ENCODE measurements around the gene ALDH2.
"Not testable (repeated sequence)": the region's sequence is repeated elsewhere in the genome, so short reads cannot be mapped to it uniquely, and the experiment has no call there.

Gene ALDH2

DNA sequence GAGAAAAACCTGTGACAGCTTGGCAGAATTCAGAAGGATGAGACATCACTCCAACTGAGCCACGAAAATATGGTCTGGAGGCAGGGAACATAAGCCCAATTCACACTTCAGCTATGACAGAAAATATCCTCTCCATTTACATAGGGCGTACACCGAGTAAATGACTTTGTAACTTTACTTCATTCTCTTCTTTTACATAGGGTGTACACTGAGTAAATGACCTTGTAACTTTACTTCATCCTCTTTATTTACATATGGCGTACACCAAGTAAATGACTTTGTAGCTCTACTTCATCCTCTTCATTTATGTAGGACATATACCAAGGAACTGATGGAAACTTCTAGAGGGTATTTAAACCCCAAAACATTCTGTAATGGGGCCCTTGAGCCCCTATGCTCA, 61.2 kb downstream of the ALDH2 start:
- no peak for DNase-seq

DNA sequence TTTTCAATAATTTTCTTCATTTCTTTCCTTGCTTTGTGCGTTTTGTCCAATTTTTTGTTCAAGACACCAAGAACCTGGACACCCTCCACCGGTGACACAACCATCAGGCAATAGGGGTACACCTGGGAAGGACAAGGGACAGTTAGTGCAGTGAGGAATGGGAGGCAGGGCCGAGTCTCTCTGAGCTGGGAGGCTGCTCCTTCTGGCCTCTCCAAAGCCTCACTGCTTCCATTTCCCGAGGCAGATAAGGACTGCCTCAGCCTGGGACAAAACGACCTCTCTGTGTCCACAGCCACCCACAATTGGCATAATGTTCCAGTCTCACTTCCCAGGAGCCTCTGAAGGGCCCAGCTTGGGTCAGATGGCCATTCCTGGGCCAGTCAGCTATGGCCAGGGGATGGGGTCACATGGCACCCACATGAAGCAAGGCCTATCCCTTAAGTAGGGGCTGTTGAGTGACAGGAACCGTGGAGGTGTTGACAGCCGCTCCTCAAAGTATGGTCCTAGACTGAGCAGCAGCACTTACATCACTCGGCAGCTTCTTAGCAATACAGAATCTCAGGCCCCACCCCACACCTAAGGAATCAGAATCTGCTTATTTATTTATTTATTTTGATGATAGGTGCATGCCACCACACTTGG, 61.7 kb downstream of the ALDH2 start:
- no peak for DNase-seq

DNA sequence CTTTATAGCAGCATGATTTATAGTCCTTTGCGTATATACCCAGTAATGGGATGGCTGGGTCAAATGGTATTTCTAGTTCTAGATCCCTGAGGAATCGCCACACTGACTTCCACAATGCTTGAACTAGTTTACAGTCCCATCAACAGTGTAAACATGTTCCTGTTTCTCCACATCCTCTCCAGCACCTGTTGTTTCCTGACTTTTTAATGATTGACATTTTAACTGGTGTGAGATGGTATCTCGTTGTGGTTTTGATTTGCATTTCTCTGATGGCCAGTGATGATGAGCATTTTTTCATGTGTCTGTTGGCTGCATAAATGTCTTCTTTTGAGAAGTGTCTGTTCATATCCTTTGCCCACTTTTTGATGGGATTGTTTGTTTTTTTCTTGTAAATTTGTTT, 62.9 kb downstream of the ALDH2 start:
- not testable (repeated sequence) for DNase-seq

DNA sequence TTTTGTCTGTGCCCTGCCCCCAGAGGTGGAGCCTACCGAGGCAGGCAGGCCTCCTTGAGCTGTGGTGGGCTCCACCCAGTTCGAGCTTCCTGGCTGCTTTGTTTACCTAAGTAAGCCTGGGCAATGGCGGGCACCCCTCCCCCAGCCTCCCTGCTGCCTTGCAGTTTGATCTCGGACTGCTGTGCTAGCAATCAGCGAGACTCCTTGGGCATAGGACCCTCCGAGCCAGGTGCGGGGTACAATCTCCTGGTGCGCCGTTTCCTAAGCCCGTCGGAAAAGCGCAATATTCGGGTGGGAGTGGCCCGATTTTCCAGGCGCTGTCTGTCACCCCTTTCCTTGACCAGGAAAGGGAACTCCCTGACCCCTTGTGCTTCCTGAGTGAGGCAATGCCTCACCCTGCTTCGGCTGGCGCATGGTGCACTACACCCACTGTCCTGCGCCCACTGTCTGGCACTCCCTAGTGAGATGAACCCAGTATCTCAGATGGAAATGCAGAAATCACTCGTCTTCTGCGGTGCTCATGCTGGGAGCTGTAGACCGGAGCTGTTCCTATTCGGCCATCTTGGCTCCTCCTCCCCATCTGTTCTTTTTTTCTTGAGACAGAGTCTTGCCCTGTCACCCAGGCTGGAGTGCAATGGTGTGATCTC, 68.1 kb downstream of the ALDH2 start:
- not testable (repeated sequence) for DNase-seq

DNA sequence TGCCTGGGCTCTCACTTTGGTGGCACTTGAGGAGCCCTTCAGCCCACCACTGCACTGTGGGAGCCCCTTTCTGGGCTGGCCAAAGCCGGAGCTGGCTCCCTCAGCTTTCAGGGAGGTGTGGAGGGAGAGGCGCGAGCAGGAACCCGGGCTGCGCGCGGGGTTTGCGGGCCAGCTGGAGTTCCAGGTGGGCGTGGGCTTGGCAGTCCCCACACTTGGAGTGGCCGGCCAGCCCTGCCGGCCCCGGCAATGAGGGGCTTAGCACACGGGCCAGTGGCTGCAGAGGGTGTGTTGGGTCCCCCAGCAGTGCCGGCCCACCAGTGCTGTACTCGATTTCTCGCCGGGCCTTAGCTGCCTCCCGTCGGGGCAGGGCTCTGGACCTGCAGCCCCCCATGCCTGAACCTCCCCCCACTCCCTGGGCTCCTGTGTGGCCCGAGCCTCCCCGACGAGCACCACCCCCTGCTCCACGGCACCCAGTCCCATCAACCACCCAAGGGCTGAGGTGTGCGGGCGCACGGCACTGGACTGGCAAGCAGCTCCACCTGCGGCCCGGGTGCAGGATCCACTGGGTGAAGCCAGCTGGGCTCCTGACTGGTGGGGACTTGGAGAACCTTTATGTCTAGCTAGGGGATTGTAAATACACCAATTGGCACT, 68.9 kb downstream of the ALDH2 start:
- DNase-seq: not testable (repeated sequence)

DNA sequence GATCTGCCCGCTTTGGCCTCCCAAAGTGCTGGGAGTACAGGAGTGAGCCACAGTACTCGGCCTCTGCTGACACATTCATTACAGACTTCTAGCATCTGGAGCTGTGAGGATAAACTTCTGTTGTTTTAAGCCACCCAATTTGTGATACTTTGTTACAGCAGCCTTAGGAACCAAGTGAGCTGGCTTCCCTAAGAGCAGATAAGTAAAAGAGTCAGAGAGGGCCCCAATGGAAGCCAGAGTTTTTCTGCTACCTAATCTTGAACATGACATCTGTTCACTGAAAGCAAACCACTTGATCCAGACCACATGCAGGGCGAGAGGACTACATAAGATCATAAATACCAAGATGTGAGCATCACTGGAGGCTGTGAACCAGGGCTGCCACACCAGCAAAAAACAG, 71.6 kb downstream of the ALDH2 start:
- no peak for DNase-seq

DNA sequence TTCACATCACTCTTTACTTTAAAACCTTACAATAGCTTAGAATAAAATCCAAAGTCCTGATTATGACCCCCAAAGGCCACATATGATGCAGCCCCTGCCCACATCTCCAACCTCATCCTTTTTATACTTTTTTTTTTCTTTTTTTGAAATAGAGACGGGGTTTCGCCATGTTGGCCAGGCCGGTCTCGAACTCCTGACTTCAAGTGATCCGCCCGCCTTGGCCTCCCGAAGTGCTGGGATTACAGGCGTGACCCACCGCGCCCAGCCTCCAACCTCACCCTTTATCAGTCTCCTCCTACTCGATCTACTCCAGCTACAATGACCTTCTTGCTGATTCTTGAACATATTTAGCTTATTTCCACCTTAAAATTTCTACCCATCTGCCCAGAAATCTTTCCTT, 74.1 kb downstream of the ALDH2 start:
- DNase-seq: no peak

DNA sequence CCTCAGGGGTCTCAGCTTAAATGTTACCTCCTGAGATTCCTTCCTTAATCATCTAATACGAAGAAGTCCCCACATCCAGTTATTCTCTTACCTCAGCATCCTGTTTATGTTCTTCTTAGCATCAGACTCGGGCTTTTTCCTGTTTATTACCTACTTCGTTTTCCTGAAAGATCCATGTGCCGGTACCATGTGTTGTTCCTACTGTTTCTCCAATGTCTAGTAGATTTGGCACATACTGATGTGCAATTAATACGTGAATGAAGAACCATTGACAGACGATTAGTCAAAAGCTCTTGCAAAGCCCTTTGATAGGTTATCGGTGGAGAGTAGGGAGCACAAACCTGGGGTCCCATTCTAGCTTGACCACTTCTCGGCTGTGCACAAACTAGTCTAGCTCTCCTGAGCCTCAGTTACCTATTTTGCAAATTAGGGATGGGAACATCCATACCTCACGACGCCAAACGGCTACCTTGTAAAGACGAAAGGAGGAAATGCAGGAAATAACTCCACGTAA, 74.6 kb downstream of the ALDH2 start:
- DNase-seq: no peak

DNA sequence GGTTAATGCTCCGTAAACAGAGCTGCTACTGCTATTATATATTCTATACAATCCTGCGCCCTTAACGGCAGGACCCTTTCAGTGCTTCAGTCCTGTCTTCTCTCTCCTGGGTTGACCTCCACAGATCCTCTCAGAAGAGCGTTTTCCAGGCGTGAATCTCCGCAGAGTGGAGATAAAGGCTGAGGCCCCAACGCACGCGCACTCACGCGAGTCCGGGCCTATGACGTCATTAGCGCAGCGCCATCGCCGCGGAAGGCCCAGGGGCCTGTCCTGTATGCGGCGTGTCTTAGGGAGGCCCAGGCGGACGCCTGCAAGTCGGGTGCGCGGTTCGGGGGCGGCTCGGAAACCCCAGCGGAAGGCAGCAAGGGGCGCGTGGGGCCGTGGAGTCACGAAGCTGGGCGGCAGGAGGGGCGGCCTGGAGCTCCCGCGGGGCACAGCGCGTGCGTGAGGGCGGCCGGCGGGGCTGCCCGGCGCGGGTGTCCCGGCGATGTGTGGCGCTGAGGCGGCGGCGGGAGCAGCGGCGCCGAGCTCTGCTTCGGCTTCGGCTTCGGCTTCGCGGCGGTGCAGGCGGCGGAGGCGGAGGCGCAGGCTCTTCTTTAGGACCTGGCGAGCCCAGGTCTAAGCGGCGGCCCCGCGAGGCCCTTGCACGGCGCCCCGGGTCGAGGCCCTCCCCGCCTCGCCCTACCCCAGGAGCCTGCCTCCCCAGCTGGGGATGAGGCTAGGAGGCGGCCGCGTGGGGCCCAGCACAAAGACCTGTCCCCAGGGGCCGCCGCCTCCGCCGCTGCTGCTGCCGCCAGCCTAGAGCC, 75.2 kb downstream of the ALDH2 start, which contains the start of gene MAPKAPK5:
Gene MAPKAPK5 (plus strand): TSS at position 479 of the 806 bp plus-strand sequence. CDS start 506 bp downstream, outside the sequence.
- peak; percentile 94 for DNase-seq

DNA sequence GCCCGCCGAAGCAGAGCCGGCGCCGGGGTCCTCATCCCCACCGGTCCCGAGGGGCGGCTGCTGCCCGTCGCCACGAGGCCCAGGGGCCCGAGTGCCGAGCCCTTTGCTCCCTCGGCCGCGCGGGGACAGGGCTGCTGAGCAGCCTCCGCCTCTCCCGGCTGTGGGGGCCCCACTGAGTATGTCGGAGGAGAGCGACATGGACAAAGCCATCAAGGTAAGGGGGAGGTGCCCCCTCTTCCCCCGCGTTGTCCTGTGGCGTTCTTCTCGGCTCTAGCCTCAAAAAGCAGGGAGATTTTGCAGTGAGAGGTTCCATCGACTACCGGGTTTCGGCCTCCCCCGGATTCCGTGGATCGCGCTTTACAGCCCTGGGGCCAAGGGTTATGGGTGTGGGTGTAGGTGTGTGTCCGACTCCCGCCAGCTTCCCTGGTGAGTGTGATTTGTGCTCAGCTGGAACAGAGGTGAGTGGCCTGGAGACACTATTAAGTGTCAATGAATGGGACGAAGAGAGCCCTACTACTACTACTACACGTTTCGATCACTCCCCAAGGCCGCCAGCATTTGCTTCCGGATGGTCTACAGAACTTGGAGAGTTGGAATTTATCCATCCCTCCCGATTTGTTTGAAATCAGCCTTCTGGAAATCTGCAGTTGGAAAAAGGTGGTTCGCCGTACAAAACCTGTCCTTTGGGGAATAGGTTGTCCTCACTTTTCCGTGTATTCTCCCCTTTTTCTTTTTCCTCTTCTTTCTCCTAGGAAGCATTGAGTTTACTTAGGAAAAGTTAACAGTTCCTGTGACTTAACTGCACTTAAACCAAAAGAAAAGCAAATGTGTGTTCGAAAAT, 76.0 kb downstream of the ALDH2 start:
- no peak for DNase-seq

DNA sequence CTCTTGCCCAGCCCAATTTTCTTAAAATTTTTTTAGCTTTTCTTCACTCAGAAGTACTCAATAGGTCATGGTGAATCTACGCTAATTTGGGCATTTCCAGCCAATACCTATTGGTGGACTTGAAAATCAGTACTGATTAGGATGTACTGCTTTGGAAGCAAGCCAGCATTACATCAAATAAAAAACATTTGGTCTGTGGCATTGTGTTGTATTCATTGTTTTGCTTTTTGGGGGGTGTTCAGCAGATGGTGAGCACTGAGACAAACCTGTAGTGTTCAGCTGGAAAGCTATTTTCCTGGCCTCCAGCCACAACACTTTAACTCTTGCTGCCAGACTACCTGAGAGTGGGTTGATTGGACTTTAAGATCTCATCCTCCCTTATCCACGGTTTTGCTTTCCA, 79.3 kb downstream of the ALDH2 start:
- no peak for DNase-seq

DNA sequence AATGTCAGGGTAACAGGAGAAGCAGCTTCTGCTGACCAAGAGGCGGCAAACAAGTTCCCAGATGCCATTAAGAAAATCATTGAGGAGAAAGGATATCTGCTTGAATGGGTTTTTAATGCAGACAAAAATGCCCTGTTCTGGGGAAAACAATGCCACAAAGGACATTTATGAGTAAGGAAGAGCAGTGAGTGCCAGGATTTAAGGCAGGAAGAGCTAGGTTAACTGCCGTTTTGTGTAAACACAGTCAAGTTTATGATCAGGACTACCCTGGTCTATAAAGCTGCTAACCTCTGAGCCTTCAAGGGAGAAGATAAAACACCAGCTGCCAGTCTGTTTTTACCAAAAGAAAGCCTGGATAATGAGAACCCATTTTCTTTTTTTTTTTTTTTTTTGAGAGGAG, 83.8 kb downstream of the ALDH2 start:
- no peak for DNase-seq

DNA sequence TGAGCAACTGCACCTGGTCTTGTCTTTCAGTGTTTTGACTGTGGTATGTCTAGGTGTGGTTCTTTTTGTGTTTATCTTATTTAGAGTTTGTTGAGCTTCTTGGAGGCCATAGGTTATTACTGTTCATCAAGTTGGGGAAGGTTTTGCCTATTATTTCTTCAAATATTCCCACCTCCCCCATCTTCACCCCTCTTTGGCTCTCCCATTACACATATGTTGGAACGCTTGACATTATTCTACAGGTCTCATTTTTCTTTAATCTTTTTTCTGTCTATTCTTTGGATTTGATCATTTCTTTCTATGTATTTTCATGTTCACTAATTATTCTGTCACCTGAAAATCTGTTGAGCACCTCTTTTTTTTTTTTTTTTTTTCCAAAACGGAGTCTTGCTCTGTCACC, 91.5 kb downstream of the ALDH2 start:
- DNase-seq: no peak

DNA sequence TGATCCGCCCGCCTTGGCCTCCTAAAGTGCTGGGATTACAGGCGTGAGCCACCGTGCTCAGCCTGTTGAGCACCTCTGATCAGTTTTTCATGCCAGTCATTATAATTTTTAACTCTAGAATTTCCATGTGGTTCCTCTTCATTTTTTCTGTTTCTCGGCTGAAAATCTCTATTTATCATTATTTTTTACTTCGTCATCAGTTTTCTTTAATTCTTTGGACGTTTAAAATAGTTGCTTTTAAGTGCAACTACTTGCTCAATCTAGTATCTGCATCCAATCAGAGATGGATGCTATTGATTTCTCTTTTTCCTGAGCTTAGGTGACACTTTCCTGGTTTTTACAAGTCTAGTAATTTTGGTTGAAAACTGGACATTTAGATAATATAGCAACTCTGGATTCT, 92.0 kb downstream of the ALDH2 start:
- DNase-seq: no peak

DNA sequence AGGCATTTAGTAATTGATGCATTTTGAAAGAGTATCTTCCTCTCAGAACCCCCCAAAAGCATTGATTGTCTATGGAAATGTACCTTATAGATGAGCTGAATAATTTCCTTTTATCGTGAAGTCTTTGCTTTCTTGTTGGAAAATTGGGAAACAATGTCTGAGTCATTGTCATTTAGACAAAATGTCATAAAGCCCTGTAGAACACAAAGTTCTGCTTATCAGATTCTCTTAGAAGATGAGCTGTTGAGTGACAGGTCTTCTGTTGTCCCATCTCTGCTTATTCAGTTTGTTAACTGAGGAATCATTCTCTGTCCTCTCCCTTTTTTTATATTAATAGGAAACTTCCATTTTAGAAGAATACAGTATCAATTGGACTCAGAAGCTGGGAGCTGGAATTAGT, 98.2 kb downstream of the ALDH2 start:
- no peak for DNase-seq

Data from fibroblast of skin of abdomen (primary cell).